SU-DHL-6 (cell line): ENCODE measurements around the gene LCK.

Experiments used
- EZH2phosphoT487 ChIP-seq: fragments of 200-600 bp; sonication (generic), shearing (Covaris generic); conservative IDR thresholded peaks from 2 replicates; pipeline ENCODE4 v1.6.1; 2018; ENCODE audit warnings: mild to moderate bottlenecking, antibody characterized with exemption, low read length, moderate library complexity, mixed read lengths
- TF ChIP-seq, protein P1 (sequence below): fragments of 200-600 bp; sonication (generic); IDR thresholded peaks from one replicate; pipeline ENCODE4 v1.5.1; 2017; ENCODE audit warnings: antibody characterized with exemption, mild to moderate bottlenecking, low read length, moderate library complexity; ENCODE audit not compliant: insufficient read depth, poor library complexity, severe bottlenecking

DNA sequence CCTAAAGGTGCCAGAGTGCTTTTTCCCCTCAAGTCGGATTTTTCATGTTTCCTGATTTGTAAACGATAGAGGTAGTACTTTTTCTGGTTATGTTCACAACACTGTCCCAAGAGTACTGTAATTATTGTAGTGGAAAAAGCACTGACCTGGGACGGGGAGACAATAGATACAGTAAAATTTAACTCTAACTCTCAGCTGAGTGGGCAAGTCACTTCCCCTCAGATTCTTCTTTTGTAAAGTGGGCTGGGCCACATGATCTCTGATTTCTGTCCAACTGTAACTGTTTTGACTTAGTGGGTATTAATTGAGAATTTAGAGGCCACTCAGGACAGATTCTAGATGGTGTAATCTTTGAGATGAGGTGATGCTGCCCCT lies 65.8 kb downstream of the LCK start:
- TF ChIP-seq EZH2phosphoT487, result no peak
- TF ChIP-seq, protein P1, sequence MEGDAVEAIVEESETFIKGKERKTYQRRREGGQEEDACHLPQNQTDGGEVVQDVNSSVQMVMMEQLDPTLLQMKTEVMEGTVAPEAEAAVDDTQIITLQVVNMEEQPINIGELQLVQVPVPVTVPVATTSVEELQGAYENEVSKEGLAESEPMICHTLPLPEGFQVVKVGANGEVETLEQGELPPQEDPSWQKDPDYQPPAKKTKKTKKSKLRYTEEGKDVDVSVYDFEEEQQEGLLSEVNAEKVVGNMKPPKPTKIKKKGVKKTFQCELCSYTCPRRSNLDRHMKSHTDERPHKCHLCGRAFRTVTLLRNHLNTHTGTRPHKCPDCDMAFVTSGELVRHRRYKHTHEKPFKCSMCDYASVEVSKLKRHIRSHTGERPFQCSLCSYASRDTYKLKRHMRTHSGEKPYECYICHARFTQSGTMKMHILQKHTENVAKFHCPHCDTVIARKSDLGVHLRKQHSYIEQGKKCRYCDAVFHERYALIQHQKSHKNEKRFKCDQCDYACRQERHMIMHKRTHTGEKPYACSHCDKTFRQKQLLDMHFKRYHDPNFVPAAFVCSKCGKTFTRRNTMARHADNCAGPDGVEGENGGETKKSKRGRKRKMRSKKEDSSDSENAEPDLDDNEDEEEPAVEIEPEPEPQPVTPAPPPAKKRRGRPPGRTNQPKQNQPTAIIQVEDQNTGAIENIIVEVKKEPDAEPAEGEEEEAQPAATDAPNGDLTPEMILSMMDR, result no peak
